Astrocyte (in vitro differentiated cells and primary cell): ENCODE results near the gene CADPS.

Experiments used
- EZH2 ChIP-seq: IDR thresholded peaks from 2 replicates; pipeline ENCODE4 v1.6.1; 2012; ENCODE audit warnings: mild to moderate bottlenecking, low read length, inconsistent platforms; ENCODE audit not compliant: insufficient read depth
- TF ChIP-seq, protein P1 (sequence below): IDR thresholded peaks from 2 replicates; pipeline ENCODE4 v1.5.1; 2011; ENCODE audit warnings: low read depth, mild to moderate bottlenecking, inconsistent platforms, low read length, moderate library complexity; ENCODE audit not compliant: insufficient read depth

DNA sequence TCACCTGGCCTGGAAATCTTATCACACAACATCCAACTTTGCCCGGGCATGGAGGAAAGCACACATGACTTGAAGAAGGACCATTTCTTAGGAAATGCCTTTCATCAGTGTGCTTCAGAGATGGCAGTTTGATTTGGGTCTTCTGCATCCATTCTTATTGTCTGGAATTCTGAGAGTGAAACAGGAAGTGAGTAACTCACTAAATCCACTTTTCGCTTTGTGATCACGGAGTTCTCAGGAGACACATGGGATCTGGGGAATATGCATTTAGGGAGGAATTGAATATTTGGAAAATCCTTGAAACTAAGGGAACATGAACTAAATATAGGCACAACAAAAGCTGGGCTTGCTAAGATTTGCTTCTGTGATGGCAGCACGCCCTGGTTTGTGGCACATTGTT, 289.4 kb downstream of the CADPS start:
- no peak for TF ChIP-seq EZH2
- TF ChIP-seq, protein P1, sequence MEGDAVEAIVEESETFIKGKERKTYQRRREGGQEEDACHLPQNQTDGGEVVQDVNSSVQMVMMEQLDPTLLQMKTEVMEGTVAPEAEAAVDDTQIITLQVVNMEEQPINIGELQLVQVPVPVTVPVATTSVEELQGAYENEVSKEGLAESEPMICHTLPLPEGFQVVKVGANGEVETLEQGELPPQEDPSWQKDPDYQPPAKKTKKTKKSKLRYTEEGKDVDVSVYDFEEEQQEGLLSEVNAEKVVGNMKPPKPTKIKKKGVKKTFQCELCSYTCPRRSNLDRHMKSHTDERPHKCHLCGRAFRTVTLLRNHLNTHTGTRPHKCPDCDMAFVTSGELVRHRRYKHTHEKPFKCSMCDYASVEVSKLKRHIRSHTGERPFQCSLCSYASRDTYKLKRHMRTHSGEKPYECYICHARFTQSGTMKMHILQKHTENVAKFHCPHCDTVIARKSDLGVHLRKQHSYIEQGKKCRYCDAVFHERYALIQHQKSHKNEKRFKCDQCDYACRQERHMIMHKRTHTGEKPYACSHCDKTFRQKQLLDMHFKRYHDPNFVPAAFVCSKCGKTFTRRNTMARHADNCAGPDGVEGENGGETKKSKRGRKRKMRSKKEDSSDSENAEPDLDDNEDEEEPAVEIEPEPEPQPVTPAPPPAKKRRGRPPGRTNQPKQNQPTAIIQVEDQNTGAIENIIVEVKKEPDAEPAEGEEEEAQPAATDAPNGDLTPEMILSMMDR, result no peak
